ENCODE data around the gene ADA.

The ADA gene

GRCh38 chr20:44621939-44622338 is 29.6 kb downstream of the ADA start:
- DNase-seq = no peak

- no peak for DNase-seq
Observed at GRCh38 chr20:44621325-44621724, 30.2 kb downstream of the ADA start.

GRCh38 chr20:44620030-44620429 is 31.5 kb downstream of the ADA start:
- no peak for DNase-seq

GRCh38 chr20:44619294-44619693 is 32.2 kb downstream of the ADA start:
- DNase-seq = no peak

GRCh38 chr20:44618318-44618731 is 33.2 kb downstream of the ADA start:
- DNase-seq = no peak

- DNase-seq = no peak
Observed at GRCh38 chr20:44616604-44616964, 34.9 kb downstream of the ADA start.

GRCh38 chr20:44615876-44616603 is 35.5 kb downstream of the ADA start:
- DNase-seq = no peak

GRCh38 chr20:44615169-44615791 is 36.2 kb downstream of the ADA start:
- DNase-seq = no peak

GRCh38 chr20:44614525-44614924 is 37.0 kb downstream of the ADA start:
- no peak for DNase-seq

GRCh38 chr20:44613575-44613974 is 37.9 kb downstream of the ADA start:
- DNase-seq = no peak

GRCh38 chr20:44610313-44610962 is 41.1 kb downstream of the ADA start:
- DNase-seq = no peak

- peak; percentile 86 for DNase-seq
Observed at GRCh38 chr20:44609516-44610312, 41.8 kb downstream of the ADA start.

GRCh38 chr20:44609006-44609515 is 42.4 kb downstream of the ADA start:
- DNase-seq = no peak

GRCh38 chr20:44606725-44607441 is 44.6 kb downstream of the ADA start:
- no peak for DNase-seq

- DNase-seq = no peak
Observed at GRCh38 chr20:44603327-44603726, 48.2 kb downstream of the ADA start.

GRCh38 chr20:44601801-44602204 is 49.7 kb downstream of the ADA start:
- DNase-seq = peak; percentile 40

- no peak for DNase-seq
Observed at GRCh38 chr20:44601236-44601671, 50.2 kb downstream of the ADA start.

- no peak for DNase-seq
Observed at GRCh38 chr20:44600758-44601201, 50.7 kb downstream of the ADA start.

GRCh38 chr20:44600301-44600700 is 51.2 kb downstream of the ADA start:
- DNase-seq = no peak

- no peak for DNase-seq
Observed at GRCh38 chr20:44599715-44600114, 51.8 kb downstream of the ADA start.

GRCh38 chr20:44598423-44599305 is 52.8 kb downstream of the ADA start:
- no peak for DNase-seq

All from NCI-H2029 treated with DMSO at 0.1 percent for 48 hours (cell line).